ENCODE results near the gene TSC1.

DNA sequence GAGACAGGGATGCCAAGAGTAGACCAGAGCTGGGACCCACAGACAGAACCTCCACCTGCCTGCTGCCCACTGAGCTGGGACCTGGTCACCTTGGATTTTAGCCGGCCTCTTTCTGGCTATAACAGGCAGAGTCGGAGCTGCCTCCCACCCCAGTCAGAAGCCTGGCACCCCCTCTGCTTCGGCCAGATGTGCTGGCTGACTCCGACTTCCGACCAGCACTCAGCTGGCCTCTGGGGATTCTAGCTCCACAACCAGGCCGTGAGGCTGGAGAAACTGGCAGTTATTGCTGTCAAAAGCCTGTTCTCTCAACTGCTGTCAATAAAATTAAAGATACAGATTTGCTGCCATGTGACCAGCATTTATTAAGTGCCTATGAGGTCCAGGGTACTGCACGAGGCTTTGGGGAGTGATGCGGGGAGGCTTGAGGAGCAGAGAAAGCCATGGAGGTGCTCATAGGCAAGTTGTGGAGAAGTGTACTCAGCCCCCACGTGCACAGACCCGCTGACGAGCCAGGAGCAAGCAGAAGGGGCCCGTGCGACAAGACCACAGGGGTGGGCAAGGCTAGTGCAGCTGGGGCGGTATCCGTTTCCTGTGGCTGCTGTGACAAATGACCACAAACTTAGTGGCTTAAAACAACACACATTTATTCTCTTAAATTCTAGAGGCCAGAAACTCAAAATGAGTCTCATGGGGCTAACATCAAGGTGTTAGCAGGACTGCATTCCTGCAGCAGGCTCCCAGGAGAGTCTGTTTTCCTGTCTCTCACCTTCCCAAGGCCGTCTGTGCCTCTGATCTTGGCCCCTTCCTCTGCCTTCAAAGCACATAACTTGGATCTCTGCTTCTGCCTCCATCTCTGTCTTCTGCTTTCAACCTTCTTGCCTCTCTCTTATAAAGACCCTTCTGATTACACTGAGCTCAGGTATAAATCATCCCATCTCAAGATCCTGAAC, 47.2 kb upstream of the TSC1 start:
- TF ChIP-seq, protein P1, sequence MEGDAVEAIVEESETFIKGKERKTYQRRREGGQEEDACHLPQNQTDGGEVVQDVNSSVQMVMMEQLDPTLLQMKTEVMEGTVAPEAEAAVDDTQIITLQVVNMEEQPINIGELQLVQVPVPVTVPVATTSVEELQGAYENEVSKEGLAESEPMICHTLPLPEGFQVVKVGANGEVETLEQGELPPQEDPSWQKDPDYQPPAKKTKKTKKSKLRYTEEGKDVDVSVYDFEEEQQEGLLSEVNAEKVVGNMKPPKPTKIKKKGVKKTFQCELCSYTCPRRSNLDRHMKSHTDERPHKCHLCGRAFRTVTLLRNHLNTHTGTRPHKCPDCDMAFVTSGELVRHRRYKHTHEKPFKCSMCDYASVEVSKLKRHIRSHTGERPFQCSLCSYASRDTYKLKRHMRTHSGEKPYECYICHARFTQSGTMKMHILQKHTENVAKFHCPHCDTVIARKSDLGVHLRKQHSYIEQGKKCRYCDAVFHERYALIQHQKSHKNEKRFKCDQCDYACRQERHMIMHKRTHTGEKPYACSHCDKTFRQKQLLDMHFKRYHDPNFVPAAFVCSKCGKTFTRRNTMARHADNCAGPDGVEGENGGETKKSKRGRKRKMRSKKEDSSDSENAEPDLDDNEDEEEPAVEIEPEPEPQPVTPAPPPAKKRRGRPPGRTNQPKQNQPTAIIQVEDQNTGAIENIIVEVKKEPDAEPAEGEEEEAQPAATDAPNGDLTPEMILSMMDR (IDR thresholded peaks at IDR 0.05) = no peak
- no peak for TF ChIP-seq POLR2AphosphoS5 (IDR thresholded peaks at IDR 0.05)

All from suprapubic skin (tissue), 3 donors.